GM12878 (cell line): Measurements from ENCODE around the gene MALSU1. TPM values are rescaled to one million over a fixed set of nuclear protein-coding genes. Genes with fewer than 3 reads are reported as not detected.
A peak's percentile ranks its signal among the peaks of the same experiment; 100 is the strongest.

Source experiments
- ATAC-seq: fragments of 200-7000 bp; cut with Tn5 transposase; 3 replicates; pipeline ENCODE4 v1.9.1; 2020; ENCODE audit warnings: mild to moderate bottlenecking, moderate library complexity
- BruUV-seq: library from RNA; stranded (reverse); fragments of 400-500 nt; replicated peaks from 2 replicates; lab custom pipeline; 2021; lab: Mats Ljungman, UMichigan
- CTCF ChIA-PET: fragments of 300-600 bp; sonication (Branson Sonifier 250); formaldehyde crosslinking; extraction: SDS; loops from one replicate; lab custom pipeline; 2021; ENCODE audit warnings: inconsistent platforms; lab: Yijun Ruan, JAX
- POLR2A ChIA-PET: fragments of 350-600 bp; formaldehyde crosslinking; extraction: SDS; loops from one replicate; lab custom pipeline; 2021; ENCODE audit warnings: inconsistent platforms; lab: Charles Lee
- RAD21 ChIA-PET: fragments of 300-600 bp; sonication (Branson Sonifier 250); formaldehyde crosslinking; loops from one replicate; lab custom pipeline; 2023; ENCODE audit warnings: antibody characterized with exemption; ENCODE audit not compliant: unreplicated experiment; lab: Charles Lee
- SMC1A ChIA-PET: fragments of 300-600 bp; sonication (Branson Sonifier 250); formaldehyde crosslinking; loops from one replicate; lab custom pipeline; 2023; ENCODE audit not compliant: unreplicated experiment, uncharacterized antibody; lab: Charles Lee
- DNase-seq: peaks from one replicate; pipeline ENCODE4 v3.0.0-alpha.2; 2011; ENCODE audit warnings: low read depth, low spot score
- FAIRE-seq: peaks from 3 replicates; lab custom pipeline; 2011; peaks lifted over from hg19 to GRCh38; lab: Jason Lieb, UNC
- H2AFZ ChIP-seq: 2 replicates; pipeline ENCODE4 v1.6.0; 2011; ENCODE audit warnings: low read depth, low read length, control low read depth; ENCODE audit not compliant: control insufficient read depth
- H3K27ac ChIP-seq: 2 replicates; pipeline ENCODE4 v1.5.1; 2011; ENCODE audit warnings: control low read depth; ENCODE audit not compliant: control insufficient read depth, insufficient read depth
- H3K27me3 ChIP-seq, 2 experiments: replicated peaks in 1 of 2; 2 replicates each; pipeline versions ENCODE4 v1.6.0 to v1.6.1; 2011; ENCODE audit warnings: low read length in 1 of 2; ENCODE audit not compliant: control insufficient read depth in 2 of 2, insufficient read depth in 2 of 2
- H3K36me3 ChIP-seq, 2 experiments: 2 replicates each; pipeline ENCODE4 v1.5.1; 2011; ENCODE audit warnings: low read length in 1 of 2; ENCODE audit not compliant: control insufficient read depth in 2 of 2, insufficient read depth in 2 of 2
- H3K4me1 ChIP-seq: 2 replicates; pipeline ENCODE4 v1.6.1; 2011; ENCODE audit warnings: mild to moderate bottlenecking, low read length, moderate library complexity, mixed read lengths; ENCODE audit not compliant: control insufficient read depth, insufficient read depth
- H3K4me2 ChIP-seq: 2 replicates; pipeline ENCODE4 v1.6.0; 2011; ENCODE audit warnings: control low read depth; ENCODE audit not compliant: control insufficient read depth, insufficient read depth
- H3K4me3 ChIP-seq: fragments of 200-600 bp; sonication (generic); 2 replicates; pipeline ENCODE4 v1.5.1; 2016
- H3K79me2 ChIP-seq: 2 replicates; pipeline ENCODE4 v1.6.0; 2011; ENCODE audit warnings: low read length; ENCODE audit not compliant: control insufficient read depth, insufficient read depth
- H3K9ac ChIP-seq: 2 replicates; pipeline ENCODE4 v1.8.0; 2011; ENCODE audit warnings: low read length, control low read depth, mixed read lengths; ENCODE audit not compliant: control insufficient read depth, insufficient read depth
- H3K9me3 ChIP-seq: replicated peaks from 3 replicates; pipeline ENCODE4 v1.5.1; 2011; ENCODE audit warnings: mild to moderate bottlenecking, low read length; ENCODE audit not compliant: control insufficient read depth, insufficient read depth
- H4K20me1 ChIP-seq: 2 replicates; pipeline ENCODE4 v1.6.0; 2011; ENCODE audit not compliant: control insufficient read depth, insufficient read depth
- BCL11A ChIP-seq: IDR thresholded peaks from 2 replicates; pipeline ENCODE4 v1.6.1; 2011; ENCODE audit warnings: low read depth, low read length
- BHLHE40 ChIP-seq, 2 experiments: fragments of 450-650 bp in 1 of 2; IDR thresholded peaks; 2 replicates each; pipeline ENCODE4 v1.6.1; 2011 to 2017; ENCODE audit warnings: low read depth in 2 of 2, borderline replicate concordance in 1 of 2, improper control_type of control experiment in 1 of 2, low read length in 1 of 2, mild to moderate bottlenecking in 1 of 2
- CHD2 ChIP-seq: IDR thresholded peaks from 2 replicates; pipeline ENCODE4 v1.6.1; 2011; ENCODE audit warnings: low read depth, low read length, improper control_type of control experiment, borderline replicate concordance
- FOXM1 ChIP-seq: IDR thresholded peaks from 2 replicates; pipeline ENCODE4 v1.6.1; 2012; ENCODE audit warnings: low read depth, mild to moderate bottlenecking, inconsistent platforms, low read length, moderate library complexity
- GATAD2B ChIP-seq: fragments of 450-650 bp; conservative IDR thresholded peaks from 2 replicates; pipeline ENCODE4 v1.6.1; 2017; ENCODE audit warnings: low read depth, mild to moderate bottlenecking, moderate library complexity
- IKZF2 ChIP-seq, 2 experiments: fragments of 450-650 bp; IDR thresholded peaks; 2 replicates each; pipeline ENCODE4 v1.6.1; 2017; ENCODE audit warnings: mild to moderate bottlenecking in 2 of 2, moderate library complexity in 2 of 2
- IRF4 ChIP-seq: IDR thresholded peaks from 2 replicates; pipeline ENCODE4 v1.6.1; 2011; ENCODE audit warnings: low read depth, low read length
- JUNB ChIP-seq: IDR thresholded peaks from 2 replicates; pipeline ENCODE4 v1.6.1; 2016; ENCODE audit warnings: antibody characterized with exemption, mild to moderate bottlenecking
- MEF2A ChIP-seq: IDR thresholded peaks from 2 replicates; pipeline ENCODE4 v1.6.1; 2011; ENCODE audit warnings: low read depth, mild to moderate bottlenecking, low read length, moderate library complexity; ENCODE audit not compliant: insufficient read depth
- MEF2B ChIP-seq: fragments of 450-650 bp; IDR thresholded peaks from 2 replicates; pipeline ENCODE4 v1.6.1; 2018; ENCODE audit warnings: mild to moderate bottlenecking, moderate library complexity; ENCODE audit not compliant: partially characterized antibody, poor library complexity, severe bottlenecking
- NFIC ChIP-seq: IDR thresholded peaks from 2 replicates; pipeline ENCODE4 v1.6.1; 2012; ENCODE audit warnings: low read depth, mild to moderate bottlenecking, inconsistent platforms, low read length, moderate library complexity
- RCOR1 ChIP-seq: conservative IDR thresholded peaks from 2 replicates; pipeline ENCODE4 v1.6.1; 2012; ENCODE audit warnings: low read depth, low read length, improper control_type of control experiment
- WGBS: methylation state at CpG from one replicate; pipeline ENCODE4 v1.1.6; 2016; ENCODE audit warnings: low lambda C conversion rate; ENCODE audit not compliant: insufficient replicate concordance, insufficient coverage; ENCODE audit errors: missing lambda C conversion rate; 5-methylcytosine and 5-hydroxymethylcytosine counted together
- in situ Hi-C: fragments of 300-500 bp; cut with MboI; formaldehyde crosslinking; loops from 9 replicates; pipeline ENCODE4 v1.14.3; 2018; ENCODE audit warnings: mixed read lengths
- intact Hi-C: fragments of 100-400 bp; cut with micrococcal nuclease; formaldehyde crosslinking; loops from one replicate; pipeline ENCODE4 v1.14.2; 2022; ENCODE audit not compliant: unreplicated experiment
- polyA plus RNA-seq, 11 experiments: library from polyadenylated mRNA; depleted of rRNA in 4 of 11; unstranded in 6 of 11; stranded (reverse) in 5 of 11; fragments of >200 nt; fragmentation: Nextera tagmentation in 4 of 11; fragmentation: Illumina TruSeq in 1 of 11; extraction: Ambion mirVana in 4 of 11; extraction: Trizol in 1 of 11; gene quantifications; 1 replicate in 1 of 11; 2 replicates in 10 of 11; pipeline versions ENCODE4 v1.2.1 to v1.2.3, GENCODE V29; 2011 to 2016; ENCODE audit warnings: inconsistent platforms in 2 of 11, missing spikeins in 2 of 11, low read depth in 1 of 11
- total RNA-seq, 4 experiments: library from RNA; depleted of rRNA in 3 of 4; stranded (reverse); fragments of >200 nt in 3 of 4; fragmentation: Illumina TruSeq in 1 of 4; extraction: Trizol in 1 of 4; gene quantifications; 2 replicates each; pipeline versions ENCODE4 v1.2.1 to v1.2.3, GENCODE V29; 2013 to 2021
- TF ChIP-seq, protein P1 (sequence below): IDR thresholded peaks from 2 replicates; pipeline ENCODE4 v1.6.1; 2011; ENCODE audit warnings: borderline replicate concordance, low read depth, mild to moderate bottlenecking, moderate library complexity, low read length; ENCODE audit not compliant: insufficient read depth, poor library complexity, severe bottlenecking
- TF ChIP-seq, protein P2 (sequence below): IDR thresholded peaks from 2 replicates; pipeline ENCODE4 v1.6.1; 2012; ENCODE audit warnings: low read length, inconsistent platforms
- TF ChIP-seq, protein P3 (sequence below): IDR thresholded peaks from 2 replicates; pipeline ENCODE4 v1.6.1; 2012; ENCODE audit warnings: improper control_type of control experiment, low read depth, low read length; ENCODE audit not compliant: insufficient replicate concordance

MALSU1 gene
- total and polyA plus RNA-seq, 10 of the 15 experiments (the other 5 are each of a cell fraction or from before 2014, with no cell fraction given) = 8.5 to 159 (median 73.7) TPM

DNA sequence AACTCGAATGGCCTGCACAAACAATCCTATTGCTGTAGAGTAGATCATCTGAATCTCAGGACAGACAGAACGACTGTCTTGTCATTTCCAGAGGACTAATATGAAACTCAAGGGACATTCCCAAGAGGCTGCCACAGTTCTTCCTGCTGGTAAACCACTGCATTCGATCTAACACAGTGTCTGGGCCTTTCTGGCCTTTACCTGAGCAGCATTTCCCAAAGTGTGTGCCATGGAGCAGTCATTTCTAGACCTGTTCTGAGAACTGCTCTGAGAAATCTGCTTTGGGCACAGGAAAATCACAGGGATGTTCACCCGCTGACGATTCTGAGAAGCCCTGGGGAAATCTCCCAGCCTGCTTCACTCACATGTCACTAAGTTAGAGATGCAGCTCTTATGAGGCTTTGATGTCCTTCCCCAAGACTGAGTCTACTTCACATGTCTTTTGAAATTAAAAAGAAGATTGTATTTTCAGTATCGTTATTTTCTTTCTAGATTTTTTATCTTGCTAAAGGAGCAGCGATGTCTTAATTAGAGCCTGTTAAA, 34.2 kb upstream of the MALSU1 start:
- peak overlapping the region; percentile 50; the same call in 1 of the 2 replicates for H3K27ac ChIP-seq
- CTCF ChIA-PET = interaction anchor here (0.8 to 9.5 kb wide), 13 partner anchors 6 to 432 kb away, joined by 3 to 167 read pairs (median 5); no protein-coding TSS in a partner anchor
- TF ChIP-seq, protein P1, sequence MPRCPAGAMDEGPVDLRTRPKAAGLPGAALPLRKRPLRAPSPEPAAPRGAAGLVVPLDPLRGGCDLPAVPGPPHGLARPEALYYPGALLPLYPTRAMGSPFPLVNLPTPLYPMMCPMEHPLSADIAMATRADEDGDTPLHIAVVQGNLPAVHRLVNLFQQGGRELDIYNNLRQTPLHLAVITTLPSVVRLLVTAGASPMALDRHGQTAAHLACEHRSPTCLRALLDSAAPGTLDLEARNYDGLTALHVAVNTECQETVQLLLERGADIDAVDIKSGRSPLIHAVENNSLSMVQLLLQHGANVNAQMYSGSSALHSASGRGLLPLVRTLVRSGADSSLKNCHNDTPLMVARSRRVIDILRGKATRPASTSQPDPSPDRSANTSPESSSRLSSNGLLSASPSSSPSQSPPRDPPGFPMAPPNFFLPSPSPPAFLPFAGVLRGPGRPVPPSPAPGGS = peak; percentile 92
- TF ChIP-seq JUNB = peak; percentile 56
- peak; percentile 72; the same call in 1 of the 2 replicates for TF ChIP-seq FOXM1
- TF ChIP-seq CHD2 = no peak
- peak; percentile 94 for TF ChIP-seq MEF2B
- TF ChIP-seq BCL11A = 0 out of 2 replicates have a peak, but pooled peaks have one; percentile 40
- TF ChIP-seq IRF4 = peak; percentile 84
- peak; percentile 66 to 75; a peak in 3 of 4 replicates for TF ChIP-seq IKZF2 (IDR thresholded peaks at IDR 0.05)
- no peak for TF ChIP-seq RCOR1
- TF ChIP-seq, protein P2, sequence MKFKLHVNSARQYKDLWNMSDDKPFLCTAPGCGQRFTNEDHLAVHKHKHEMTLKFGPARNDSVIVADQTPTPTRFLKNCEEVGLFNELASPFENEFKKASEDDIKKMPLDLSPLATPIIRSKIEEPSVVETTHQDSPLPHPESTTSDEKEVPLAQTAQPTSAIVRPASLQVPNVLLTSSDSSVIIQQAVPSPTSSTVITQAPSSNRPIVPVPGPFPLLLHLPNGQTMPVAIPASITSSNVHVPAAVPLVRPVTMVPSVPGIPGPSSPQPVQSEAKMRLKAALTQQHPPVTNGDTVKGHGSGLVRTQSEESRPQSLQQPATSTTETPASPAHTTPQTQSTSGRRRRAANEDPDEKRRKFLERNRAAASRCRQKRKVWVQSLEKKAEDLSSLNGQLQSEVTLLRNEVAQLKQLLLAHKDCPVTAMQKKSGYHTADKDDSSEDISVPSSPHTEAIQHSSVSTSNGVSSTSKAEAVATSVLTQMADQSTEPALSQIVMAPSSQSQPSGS = peak; percentile 95
- TF ChIP-seq NFIC = peak; percentile 62; the same call in 1 of the 2 replicates
- TF ChIP-seq GATAD2B = peak; percentile 96
- TF ChIP-seq MEF2A = no peak
- TF ChIP-seq BHLHE40 (IDR thresholded peaks at IDR 0.05; ENCODE audit: borderline replicate concordance in 1 of 2, low read depth in 2 of 2, low read length in 1 of 2) = no peak
- TF ChIP-seq, protein P3, sequence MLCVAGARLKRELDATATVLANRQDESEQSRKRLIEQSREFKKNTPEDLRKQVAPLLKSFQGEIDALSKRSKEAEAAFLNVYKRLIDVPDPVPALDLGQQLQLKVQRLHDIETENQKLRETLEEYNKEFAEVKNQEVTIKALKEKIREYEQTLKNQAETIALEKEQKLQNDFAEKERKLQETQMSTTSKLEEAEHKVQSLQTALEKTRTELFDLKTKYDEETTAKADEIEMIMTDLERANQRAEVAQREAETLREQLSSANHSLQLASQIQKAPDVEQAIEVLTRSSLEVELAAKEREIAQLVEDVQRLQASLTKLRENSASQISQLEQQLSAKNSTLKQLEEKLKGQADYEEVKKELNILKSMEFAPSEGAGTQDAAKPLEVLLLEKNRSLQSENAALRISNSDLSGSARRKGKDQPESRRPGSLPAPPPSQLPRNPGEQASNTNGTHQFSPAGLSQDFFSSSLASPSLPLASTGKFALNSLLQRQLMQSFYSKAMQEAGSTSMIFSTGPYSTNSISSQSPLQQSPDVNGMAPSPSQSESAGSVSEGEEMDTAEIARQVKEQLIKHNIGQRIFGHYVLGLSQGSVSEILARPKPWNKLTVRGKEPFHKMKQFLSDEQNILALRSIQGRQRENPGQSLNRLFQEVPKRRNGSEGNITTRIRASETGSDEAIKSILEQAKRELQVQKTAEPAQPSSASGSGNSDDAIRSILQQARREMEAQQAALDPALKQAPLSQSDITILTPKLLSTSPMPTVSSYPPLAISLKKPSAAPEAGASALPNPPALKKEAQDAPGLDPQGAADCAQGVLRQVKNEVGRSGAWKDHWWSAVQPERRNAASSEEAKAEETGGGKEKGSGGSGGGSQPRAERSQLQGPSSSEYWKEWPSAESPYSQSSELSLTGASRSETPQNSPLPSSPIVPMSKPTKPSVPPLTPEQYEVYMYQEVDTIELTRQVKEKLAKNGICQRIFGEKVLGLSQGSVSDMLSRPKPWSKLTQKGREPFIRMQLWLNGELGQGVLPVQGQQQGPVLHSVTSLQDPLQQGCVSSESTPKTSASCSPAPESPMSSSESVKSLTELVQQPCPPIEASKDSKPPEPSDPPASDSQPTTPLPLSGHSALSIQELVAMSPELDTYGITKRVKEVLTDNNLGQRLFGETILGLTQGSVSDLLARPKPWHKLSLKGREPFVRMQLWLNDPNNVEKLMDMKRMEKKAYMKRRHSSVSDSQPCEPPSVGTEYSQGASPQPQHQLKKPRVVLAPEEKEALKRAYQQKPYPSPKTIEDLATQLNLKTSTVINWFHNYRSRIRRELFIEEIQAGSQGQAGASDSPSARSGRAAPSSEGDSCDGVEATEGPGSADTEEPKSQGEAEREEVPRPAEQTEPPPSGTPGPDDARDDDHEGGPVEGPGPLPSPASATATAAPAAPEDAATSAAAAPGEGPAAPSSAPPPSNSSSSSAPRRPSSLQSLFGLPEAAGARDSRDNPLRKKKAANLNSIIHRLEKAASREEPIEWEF = peak; percentile 89

More for the DNA sequence above, 34.2 kb upstream of the MALSU1 start:
- no peaks in the 10 kb centered on the region for H3K9me3 ChIP-seq
- no peaks in the 10 kb centered on the region for H3K79me2 ChIP-seq
- no peaks in the 10 kb centered on the region for H3K27me3 ChIP-seq
- POLR2A ChIA-PET = interaction anchor here (1.1 to 1.2 kb wide), 2 partner anchors 45 to 80 kb away, joined by 3 read pairs; no protein-coding TSS in a partner anchor
- 23% methylated on average over 7 of the region's 7 CpGs for WGBS
- DNase-seq = peak; percentile 75
- BruUV-seq = no TSS peak
- no peaks in the 10 kb centered on the region for H3K36me3 ChIP-seq
- peak; percentile 73 for ATAC-seq
- H3K4me1 ChIP-seq = peaks cover 11% of the 10 kb centered on the region
- H3K9ac ChIP-seq = no peak overlapping the region
- no peak overlapping the region for H3K4me3 ChIP-seq
- SMC1A ChIA-PET = interaction anchor here (0.5 to 6.7 kb wide), 9 partner anchors 8 to 1437 kb away, joined by 3 to 66 read pairs (median 4); partner anchors contain the start of gene NUP42
- in situ Hi-C loops (no loop called here), intact Hi-C loops (no loop called here)
- RAD21 ChIA-PET = interaction anchor here (3.2 to 3.4 kb wide), 2 partner anchors 81 to 446 kb away, joined by 11 to 15 read pairs; no protein-coding TSS in a partner anchor
- H2AFZ ChIP-seq = peak overlapping the region; percentile 88
- H4K20me1 ChIP-seq = no peaks in the 10 kb centered on the region
- peak overlapping the region; percentile 25; the same call in 1 of the 2 replicates for H3K4me2 ChIP-seq
- no peak for FAIRE-seq
